HFFc6 (cell line): ENCODE data around the gene MRPL12. TPM values are rescaled to one million over a fixed set of nuclear protein-coding genes. Genes with fewer than 3 reads are reported as not detected.

Experiments
- DNase-seq: peaks from one replicate; pipeline ENCODE4 v3.0.0-alpha.2; 2018
- H3K27ac Mint-ChIP-seq: 2 replicates; pipeline ENCODE4 v1.8.0; 2020; ENCODE audit warnings: mild to moderate bottlenecking, mixed read lengths
- H3K27me3 Mint-ChIP-seq: 2 replicates; pipeline ENCODE4 v1.8.0; 2021; ENCODE audit warnings: mild to moderate bottlenecking, moderate library complexity, mixed read lengths; ENCODE audit not compliant: insufficient read depth
- H3K36me3 Mint-ChIP-seq: 2 replicates; pipeline ENCODE4 v1.8.0; 2021; ENCODE audit warnings: low read depth, mixed read lengths
- H3K4me1 Mint-ChIP-seq: 2 replicates; pipeline ENCODE4 v1.8.0; 2020; ENCODE audit warnings: low read depth, mixed read lengths
- H3K4me3 Mint-ChIP-seq: 2 replicates; pipeline ENCODE4 v1.8.0; 2020; ENCODE audit warnings: mild to moderate bottlenecking, moderate library complexity, mixed read lengths
- H3K9me3 Mint-ChIP-seq: 2 replicates; pipeline ENCODE4 v1.8.0; 2020; ENCODE audit warnings: mild to moderate bottlenecking, mixed read lengths
- CTCF ChIP-seq: fragments of 200-600 bp; sonication (generic); IDR thresholded peaks from 2 replicates; pipeline ENCODE4 v1.5.0; 2021; ENCODE audit warnings: antibody characterized with exemption, mild to moderate bottlenecking
- total RNA-seq, 6 experiments: library from RNA; stranded (reverse); fragmentation: NEBNext Ultra II Directional; extraction: Animal tissue kit (Norgen Biotek cat#: 25700); gene quantifications; 2 replicates in 1 of 6; 3 replicates in 5 of 6; pipeline ENCODE4 v1.2.3, GENCODE V29; 2021

Gene MRPL12
- total RNA-seq, 6 experiments from 2014 or later, result 105 to 124 (median 113) TPM

GRCh38 chr17:81683208-81683583 is 20.0 kb upstream of the MRPL12 start:
- Mint-ChIP-seq H3K4me3 (peak overlapping the region; percentile 97), H3K27me3 (peaks cover 15% of the 10 kb centered on the region), H3K9me3 (no peaks in the 10 kb centered on the region), H3K4me1 (peaks cover 24% of the 10 kb centered on the region), H3K36me3 (peaks cover 23% of the 10 kb centered on the region), H3K27ac (peak overlapping the region; percentile 88)
- TF ChIP-seq CTCF, result no peak
- DNase-seq, result no peak

GRCh38 chr17:81683584-81684441 is 19.4 kb upstream of the MRPL12 start, which contains the start of the genes ARL16 and HGS:
ARL16 (minus strand) TSS chr17:81683797; CDS start chr17:81683753, 44 bp downstream.
HGS (plus strand) TSS chr17:81684011; CDS start chr17:81684067, 56 bp downstream.
- peak; percentile 3; the same call in 1 of the 2 replicates for TF ChIP-seq CTCF
- H3K27ac Mint-ChIP-seq, result peak within 1 kb of the TSS; percentile 99

DNA sequence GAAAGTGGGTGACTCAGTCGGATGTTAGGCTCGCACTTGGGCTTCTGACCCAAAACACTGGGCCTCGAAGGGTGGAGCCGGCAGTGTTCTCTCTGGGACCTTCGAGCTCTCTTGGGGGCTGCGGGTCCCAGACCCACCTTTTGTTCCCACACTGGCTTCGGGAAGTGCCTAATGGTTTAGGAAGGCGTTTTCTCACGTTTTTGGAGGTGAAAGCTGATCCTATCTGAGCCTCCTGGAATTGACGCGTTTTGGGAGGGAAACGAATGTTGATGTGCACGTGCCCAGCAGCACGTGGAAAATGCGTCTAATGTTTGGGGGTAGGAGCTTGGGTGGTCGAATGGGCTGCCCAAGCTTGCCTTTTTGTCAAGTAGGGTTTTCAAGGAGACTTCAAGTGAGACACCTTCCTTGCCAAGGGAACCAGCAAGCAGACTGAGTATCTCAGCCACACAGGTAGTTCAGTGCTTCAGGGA is 18.7 kb upstream of the MRPL12 start:
- Mint-ChIP-seq H3K4me1 (peaks cover 24% of the 10 kb centered on the region), H3K27ac (peak overlapping the region; percentile 99), H3K9me3 (no peaks in the 10 kb centered on the region), H3K36me3 (peaks cover 23% of the 10 kb centered on the region), H3K4me3 (peak overlapping the region; percentile 98), H3K27me3 (peaks cover 16% of the 10 kb centered on the region)
- peak; percentile 80 for DNase-seq
- TF ChIP-seq CTCF, result no peak

More at GRCh38 chr17:81683584-81684441, 19.4 kb upstream of the MRPL12 start, which contains the start of the genes ARL16 and HGS:
- H3K36me3 Mint-ChIP-seq, result peaks cover 23% of the 10 kb centered on the region
- peaks cover 24% of the 10 kb centered on the region for H3K4me1 Mint-ChIP-seq
- peaks cover 15% of the 10 kb centered on the region for H3K27me3 Mint-ChIP-seq
- peak; percentile 100 for DNase-seq
- H3K9me3 Mint-ChIP-seq, result no peaks in the 10 kb centered on the region
- peak within 1 kb of the TSS; percentile 98 for H3K4me3 Mint-ChIP-seq

GRCh38 chr17:81685108-81685507 is 18.1 kb upstream of the MRPL12 start:
- peak overlapping the region; percentile 98 for H3K4me3 Mint-ChIP-seq
- H3K27me3 Mint-ChIP-seq, result peaks cover 16% of the 10 kb centered on the region
- peak overlapping the region; percentile 99 for H3K27ac Mint-ChIP-seq
- DNase-seq, result peak; percentile 79
- peaks cover 23% of the 10 kb centered on the region for H3K36me3 Mint-ChIP-seq
- no peaks in the 10 kb centered on the region for H3K9me3 Mint-ChIP-seq
- TF ChIP-seq CTCF, result no peak
- H3K4me1 Mint-ChIP-seq, result peaks cover 24% of the 10 kb centered on the region

GRCh38 chr17:81686614-81687013 is 16.6 kb upstream of the MRPL12 start:
- Mint-ChIP-seq H3K36me3 (peaks cover 23% of the 10 kb centered on the region), H3K4me1 (peaks cover 24% of the 10 kb centered on the region), H3K9me3 (no peaks in the 10 kb centered on the region), H3K27ac (no peak overlapping the region), H3K27me3 (peaks cover 16% of the 10 kb centered on the region), H3K4me3 (no peak overlapping the region; the same call in 1 of the 2 replicates)
- TF ChIP-seq CTCF, result no peak
- no peak for DNase-seq
